B cell (primary cell): ENCODE measurements around the gene CREB3L1. TPM values are rescaled to one million over a fixed set of nuclear protein-coding genes. Genes with fewer than 3 reads are reported as not detected.

ENCODE experiments used
- ATAC-seq: fragments of 200-7000 bp; cut with Tn5 transposase; one replicate; pipeline ENCODE4 v1.10.0; 2021; ENCODE audit warnings: low read depth, mild to moderate bottlenecking, moderate number of reproducible peaks, moderate library complexity
- CTCF ChIA-PET: fragments of 350-600 bp; sonication (Branson Sonifier 250); formaldehyde crosslinking; loops from one replicate; lab custom pipeline; 2021; ENCODE audit warnings: antibody characterized with exemption, inconsistent platforms; lab: Charles Lee
- POLR2A ChIA-PET: fragments of 350-600 bp; sonication (Branson Sonifier 250); formaldehyde crosslinking; loops from one replicate; lab custom pipeline; 2021; ENCODE audit warnings: antibody characterized with exemption; lab: Charles Lee
- DNase-seq: peaks from one replicate; pipeline ENCODE4 v3.0.0; 2013
- H2AFZ ChIP-seq: 2 replicates; pipeline ENCODE4 v1.6.1; 2012; ENCODE audit warnings: mild to moderate bottlenecking, low read depth, low read length; ENCODE audit not compliant: insufficient read depth, poor library complexity, severe bottlenecking
- H3K27ac ChIP-seq, 2 donors: 1 replicate in 1 of 2; 2 replicates in 1 of 2; pipeline ENCODE4 v1.5.1; 2012 to 2013; ENCODE audit warnings: low read length in 2 of 2, mild to moderate bottlenecking in 2 of 2, moderate library complexity in 1 of 2
- H3K27me3 ChIP-seq, 4 experiments: fragments of 200-600 bp in 1 of 4; sonication (generic) in 1 of 4; replicated peaks in 1 of 4; 1 replicate in 2 of 4; 2 replicates in 2 of 4; pipeline versions ENCODE4 v1.6.1 to v1.7.0; 2013 to 2016; ENCODE audit warnings: low read length in 3 of 4, mild to moderate bottlenecking in 2 of 4, mixed read lengths in 1 of 4, moderate library complexity in 1 of 4; ENCODE audit not compliant: insufficient read depth in 4 of 4, control insufficient read depth in 3 of 4; ENCODE audit errors: control extremely low read depth in 1 of 4
- H3K36me3 ChIP-seq, 2 experiments: replicated peaks in 1 of 2; 1 replicate in 1 of 2; 2 replicates in 1 of 2; pipeline versions ENCODE4 v1.6.1 to v1.7.1; 2013; ENCODE audit warnings: low read length in 1 of 2; ENCODE audit not compliant: insufficient read depth in 2 of 2, control insufficient read depth in 1 of 2; ENCODE audit errors: control extremely low read depth in 1 of 2, extremely low read depth in 1 of 2
- H3K4me1 ChIP-seq, 2 donors: fragments of 200-600 bp in 1 of 2; sonication (generic) in 1 of 2; 1 replicate in 1 of 2; 2 replicates in 1 of 2; pipeline versions ENCODE4 v1.5.1 to v1.6.1; 2013 to 2017; ENCODE audit warnings: low read length in 2 of 2; ENCODE audit not compliant: control insufficient read depth in 2 of 2, insufficient read depth in 2 of 2
- H3K4me2 ChIP-seq: replicated peaks from 2 replicates; pipeline ENCODE3; 2012; ENCODE audit warnings: mild to moderate bottlenecking, low read depth, low read length; ENCODE audit not compliant: poor library complexity, severe bottlenecking
- H3K4me3 ChIP-seq, 5 experiments: fragments of 200-600 bp in 1 of 5; sonication (generic) in 1 of 5; 1 replicate in 3 of 5; 2 replicates in 2 of 5; pipeline versions ENCODE4 v1.5.1 to v1.7.0; 2011 to 2016; ENCODE audit warnings: low read length in 4 of 5, mild to moderate bottlenecking in 4 of 5, low read depth in 2 of 5, control low read depth in 1 of 5, moderate library complexity in 1 of 5; ENCODE audit not compliant: insufficient read depth in 1 of 5; ENCODE audit errors: control extremely low read depth in 1 of 5, extremely low read depth in 1 of 5
- H3K79me2 ChIP-seq: fragments of 200-600 bp; sonication (generic); one replicate; pipeline ENCODE4 v1.6.0; 2016; ENCODE audit warnings: low read length; ENCODE audit not compliant: control insufficient read depth, insufficient read depth
- H3K9ac ChIP-seq: fragments of 200-600 bp; sonication (generic); 2 replicates; pipeline ENCODE4 v1.6.1; 2017; ENCODE audit warnings: mild to moderate bottlenecking, low read length, moderate library complexity
- H3K9me3 ChIP-seq, 3 donors: one replicate each; pipeline versions ENCODE4 v1.6.1 to v1.7.1; 2013; ENCODE audit warnings: low read length in 2 of 3; ENCODE audit not compliant: control insufficient read depth in 2 of 3, insufficient read depth in 1 of 3; ENCODE audit errors: control extremely low read depth in 1 of 3
- H4K20me1 ChIP-seq: 2 replicates; pipeline ENCODE4 v1.6.0; 2012; ENCODE audit warnings: mild to moderate bottlenecking, low read length; ENCODE audit not compliant: insufficient read depth, control insufficient read depth, poor library complexity, severe bottlenecking
- H3K27ac Mint-ChIP-seq: one replicate; pipeline ENCODE4 v1.8.0; 2021; ENCODE audit warnings: mixed read lengths
- H3K27me3 Mint-ChIP-seq: one replicate; pipeline ENCODE4 v1.8.0; 2021; ENCODE audit warnings: mixed read lengths
- H3K4me1 Mint-ChIP-seq: one replicate; pipeline ENCODE4 v1.8.0; 2021; ENCODE audit warnings: mixed read lengths
- H3K4me3 Mint-ChIP-seq: one replicate; pipeline ENCODE4 v1.8.0; 2021; ENCODE audit warnings: mixed read lengths
- H3K9me3 Mint-ChIP-seq: one replicate; pipeline ENCODE4 v1.8.0; 2022; ENCODE audit warnings: mixed read lengths; ENCODE audit not compliant: insufficient read depth
- CTCF ChIP-seq: fragments of 200-600 bp; IDR thresholded peaks from one replicate; pipeline ENCODE4 v1.8.0; 2022; ENCODE audit warnings: antibody characterized with exemption, mild to moderate bottlenecking
- EZH2 ChIP-seq: IDR thresholded peaks from 2 replicates; pipeline ENCODE4 v1.6.1; 2012; ENCODE audit warnings: borderline replicate concordance, low read depth, mild to moderate bottlenecking, moderate library complexity, low read length; ENCODE audit not compliant: insufficient read depth, poor library complexity, severe bottlenecking
- WGBS: methylation state at CpG from one replicate; pipeline ENCODE4 v1.1.5; 2013; ENCODE audit warnings: missing lambda C conversion rate; ENCODE audit not compliant: insufficient coverage; 5-methylcytosine and 5-hydroxymethylcytosine counted together
- intact Hi-C: fragments of 100-400 bp; cut with micrococcal nuclease; formaldehyde crosslinking; loops from one replicate; pipeline ENCODE4 v1.10.0; 2022
- polyA plus RNA-seq: library from polyadenylated mRNA; depleted of rRNA; stranded (reverse); fragments of >200 nt; gene quantifications from 2 replicates; pipeline ENCODE4 v1.2.3, GENCODE V29; 2012
- total RNA-seq, 2 donors: library from RNA; stranded (reverse); fragments of 120-200 nt in 1 of 2; gene quantifications; 1 replicate in 1 of 2; 2 replicates in 1 of 2; pipeline versions ENCODE4 v1.2.3 to v1.2.4, GENCODE V29; 2013 to 2022

Gene CREB3L1
- total and polyA plus RNA-seq, 2 donors (not counting 1 experiment from before 2014, with no cell fraction given), result not detected

- ATAC-seq, result no peak
- no peak overlapping the region for H3K4me2 ChIP-seq
- H3K27ac ChIP-seq, result no peak overlapping the region
- no CpG with 5 or more reads among the region's 1 CpG for WGBS
- TF ChIP-seq EZH2, result no peak
- no peak for TF ChIP-seq CTCF
- H3K79me2 ChIP-seq, result no peaks in the 10 kb centered on the region
- peaks cover 22 to 23% of the 10 kb centered on the region in 2 donors for H3K4me1 ChIP-seq
- Mint-ChIP-seq H3K9me3 (no peaks in the 10 kb centered on the region), H3K27ac (no peak overlapping the region), H3K27me3 (peaks cover 48% of the 10 kb centered on the region), H3K4me1 (peaks cover 22% of the 10 kb centered on the region), H3K4me3 (peak overlapping the region; percentile 66)
- H3K27me3 ChIP-seq, result peaks cover 0 to 40% (median 27%) of the 10 kb centered on the region in 4 experiments
- no peak overlapping the region for H3K9ac ChIP-seq
- DNase-seq, result no peak
- peaks cover 5% of the 10 kb centered on the region for H4K20me1 ChIP-seq
- H3K9me3 ChIP-seq, result peaks cover 0 to 12% (median 3%) of the 10 kb centered on the region in 3 donors
- ChIA-PET CTCF (no interaction called here), POLR2A (no interaction called here)
- no peak overlapping the region for H3K4me3 ChIP-seq
- no peaks in the 10 kb centered on the region for H3K36me3 ChIP-seq
- no peak overlapping the region for H2AFZ ChIP-seq
- intact Hi-C loops, result no loop called here
These were observed 41.4 kb upstream of the CREB3L1 start for GRCh38 chr11:46235777-46236688.

DNA sequence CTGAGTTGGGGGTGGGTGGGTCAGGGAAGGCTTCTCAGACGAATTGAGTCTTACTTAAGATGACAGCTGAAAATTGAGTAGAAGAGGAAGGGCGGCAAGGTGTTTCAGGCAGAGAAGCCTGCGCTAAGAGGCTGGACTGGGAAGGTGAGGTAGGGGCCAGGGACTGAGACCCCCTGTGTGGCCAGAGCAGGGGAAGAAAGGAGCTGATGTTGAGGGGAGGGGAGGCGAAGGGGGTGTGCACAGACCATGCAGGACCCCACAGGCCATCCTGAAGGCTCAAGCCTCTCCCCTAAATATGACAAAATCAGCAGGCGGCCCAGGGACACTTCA, 40.6 kb upstream of the CREB3L1 start:
- intact Hi-C loops, result no loop called here
- POLR2A ChIA-PET, result interaction anchor here (0.7 kb wide), 1 partner anchor 468 kb away, joined by 3 read pairs; no protein-coding TSS in a partner anchor
- no peak for DNase-seq
- Histone ChIP-seq H3K36me3 (no peaks in the 10 kb centered on the region), H3K9me3 (peaks cover 0 to 12% (median 3%) of the 10 kb centered on the region in 3 donors), H3K27ac (no peak overlapping the region), H2AFZ (no peak overlapping the region), H3K4me2 (no peak overlapping the region), H3K4me1 (peaks cover 22 to 23% of the 10 kb centered on the region in 2 donors), H4K20me1 (peaks cover 5% of the 10 kb centered on the region), H3K9ac (no peak overlapping the region), H3K79me2 (no peaks in the 10 kb centered on the region), H3K27me3 (peaks cover 0 to 46% (median 29%) of the 10 kb centered on the region in 4 experiments), H3K4me3 (no peak overlapping the region)
- peaks cover 22% of the 10 kb centered on the region for H3K4me1 Mint-ChIP-seq
- no peak overlapping the region for H3K27ac Mint-ChIP-seq
- no peaks in the 10 kb centered on the region for H3K9me3 Mint-ChIP-seq
- H3K4me3 Mint-ChIP-seq, result peak overlapping the region; percentile 80
- 90% methylated on average over 3 of the region's 5 CpGs for WGBS
- no peak for ATAC-seq
- TF ChIP-seq CTCF (no peak), EZH2 (no peak)
- H3K27me3 Mint-ChIP-seq, result peaks cover 54% of the 10 kb centered on the region
- CTCF ChIA-PET, result interaction anchor here (3.6 kb wide), 1 partner anchor 74 kb away, joined by 27 read pairs; no protein-coding TSS in a partner anchor
